Fibroblast of lung (primary cell): ENCODE measurements around the gene ADGRG3. TPM values are rescaled to one million over a fixed set of nuclear protein-coding genes. Genes with fewer than 3 reads are reported as not detected.

Experiments
- DNase-seq, 2 donors: peaks; one replicate each; pipeline versions ENCODE4 v3.0.0 to v3.0.0-alpha.2; 2010; ENCODE audit warnings: low read depth in 2 of 2
- H2AFZ ChIP-seq: 2 replicates; pipeline ENCODE4 v1.5.1; 2012; ENCODE audit warnings: low read length, control low read depth, inconsistent platforms
- H3K27ac ChIP-seq: 2 replicates; pipeline ENCODE4 v1.5.1; 2011; ENCODE audit warnings: low read length, control low read depth; ENCODE audit not compliant: insufficient read depth
- H3K27me3 ChIP-seq: 2 replicates; pipeline ENCODE4 v1.5.1; 2011; ENCODE audit warnings: mild to moderate bottlenecking, low read length; ENCODE audit not compliant: control insufficient read depth, insufficient read depth
- H3K36me3 ChIP-seq: 2 replicates; pipeline ENCODE4 v1.5.1; 2011; ENCODE audit warnings: low read length; ENCODE audit not compliant: control insufficient read depth, insufficient read depth
- H3K4me1 ChIP-seq: 2 replicates; pipeline ENCODE4 v1.5.1; 2011; ENCODE audit warnings: low read length; ENCODE audit not compliant: control insufficient read depth, insufficient read depth; ENCODE audit errors: extremely low read depth
- H3K4me2 ChIP-seq: 2 replicates; pipeline ENCODE4 v1.5.1; 2011; ENCODE audit warnings: low read length, control low read depth; ENCODE audit not compliant: insufficient read depth; ENCODE audit errors: extremely low read depth
- H3K4me3 ChIP-seq, 4 experiments: fragments of 200-600 bp in 1 of 4; sonication (generic) in 1 of 4; replicated peaks in 1 of 4; 2 replicates each; pipeline ENCODE4 v1.5.1; 2011 to 2016; ENCODE audit warnings: low read length in 4 of 4, low read depth in 3 of 4, mild to moderate bottlenecking in 3 of 4, control low read depth in 2 of 4, inconsistent platforms in 1 of 4, mixed read lengths in 1 of 4; ENCODE audit not compliant: insufficient read depth in 1 of 4; ENCODE audit errors: control extremely low read depth in 1 of 4
- H3K79me2 ChIP-seq: 2 replicates; pipeline ENCODE4 v1.5.1; 2012; ENCODE audit warnings: mild to moderate bottlenecking, low read length, inconsistent platforms; ENCODE audit not compliant: control insufficient read depth, insufficient read depth
- H3K9ac ChIP-seq: 2 replicates; pipeline ENCODE4 v1.5.1; 2011; ENCODE audit warnings: mild to moderate bottlenecking, low read length, control low read depth; ENCODE audit not compliant: insufficient read depth
- H3K9me3 ChIP-seq: 2 replicates; pipeline ENCODE4 v1.5.1; 2012; ENCODE audit warnings: low read depth, low read length; ENCODE audit not compliant: control insufficient read depth, insufficient read depth
- H4K20me1 ChIP-seq: 2 replicates; pipeline ENCODE4 v1.5.1; 2011; ENCODE audit warnings: low read length; ENCODE audit not compliant: control insufficient read depth, insufficient read depth; ENCODE audit errors: extremely low read depth
- EZH2 ChIP-seq: IDR thresholded peaks from 2 replicates; pipeline ENCODE4 v1.5.1; 2012; ENCODE audit warnings: low read length, control low read depth, mild to moderate bottlenecking; ENCODE audit errors: missing control alignments
- polyA plus RNA-seq, 2 donors: library from polyadenylated mRNA; depleted of rRNA in 1 of 2; stranded (reverse) in 1 of 2; unstranded in 1 of 2; fragments of >200 nt; gene quantifications; 2 replicates each; pipeline ENCODE4 v1.2.1, GENCODE V29; 2011 to 2012; ENCODE audit warnings: missing spikeins in 1 of 2
- total RNA-seq: library from RNA; depleted of rRNA; stranded (reverse); fragments of >200 nt; gene quantifications from 2 replicates; pipeline ENCODE4 v1.2.1, GENCODE V29; 2014
- TF ChIP-seq, protein P1 (sequence below), 2 donors: IDR thresholded peaks in 1 of 2; conservative IDR thresholded peaks in 1 of 2; 1 replicate in 1 of 2; 2 replicates in 1 of 2; pipeline ENCODE4 v1.5.1; 2011 to 2012; ENCODE audit warnings: low read length in 2 of 2, control low read depth in 1 of 2, inconsistent platforms in 1 of 2, low read depth in 1 of 2, mild to moderate bottlenecking in 1 of 2

ADGRG3 gene
- total and polyA plus RNA-seq, 2 donors (not counting 1 experiment from before 2014, with no cell fraction given): not detected

GRCh38 chr16:57736419-57737351 lies 68.6 kb downstream of the ADGRG3 start:
- Histone ChIP-seq H3K36me3 (no peaks in the 10 kb centered on the region), H3K4me2 (peak overlapping the region; percentile 96), H3K4me3 (peak overlapping the region; percentile 57 to 72 (median 67)), H2AFZ (peak overlapping the region; percentile 54), H3K9ac (peak overlapping the region; percentile 77), H3K27me3 (no peaks in the 10 kb centered on the region), H3K27ac (peak overlapping the region; percentile 88), H3K4me1 (peaks cover 13% of the 10 kb centered on the region), H3K9me3 (no peaks in the 10 kb centered on the region), H4K20me1 (no peaks in the 10 kb centered on the region), H3K79me2 (peaks cover 1% of the 10 kb centered on the region)
- peak; percentile 81 to 82 for DNase-seq
- TF ChIP-seq, protein P1, sequence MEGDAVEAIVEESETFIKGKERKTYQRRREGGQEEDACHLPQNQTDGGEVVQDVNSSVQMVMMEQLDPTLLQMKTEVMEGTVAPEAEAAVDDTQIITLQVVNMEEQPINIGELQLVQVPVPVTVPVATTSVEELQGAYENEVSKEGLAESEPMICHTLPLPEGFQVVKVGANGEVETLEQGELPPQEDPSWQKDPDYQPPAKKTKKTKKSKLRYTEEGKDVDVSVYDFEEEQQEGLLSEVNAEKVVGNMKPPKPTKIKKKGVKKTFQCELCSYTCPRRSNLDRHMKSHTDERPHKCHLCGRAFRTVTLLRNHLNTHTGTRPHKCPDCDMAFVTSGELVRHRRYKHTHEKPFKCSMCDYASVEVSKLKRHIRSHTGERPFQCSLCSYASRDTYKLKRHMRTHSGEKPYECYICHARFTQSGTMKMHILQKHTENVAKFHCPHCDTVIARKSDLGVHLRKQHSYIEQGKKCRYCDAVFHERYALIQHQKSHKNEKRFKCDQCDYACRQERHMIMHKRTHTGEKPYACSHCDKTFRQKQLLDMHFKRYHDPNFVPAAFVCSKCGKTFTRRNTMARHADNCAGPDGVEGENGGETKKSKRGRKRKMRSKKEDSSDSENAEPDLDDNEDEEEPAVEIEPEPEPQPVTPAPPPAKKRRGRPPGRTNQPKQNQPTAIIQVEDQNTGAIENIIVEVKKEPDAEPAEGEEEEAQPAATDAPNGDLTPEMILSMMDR (conservative IDR thresholded peaks at IDR 0.05 in 1 of 2, IDR thresholded peaks at IDR 0.05 in 1 of 2; ENCODE audit: low read depth in 1 of 2, low read length in 2 of 2): peak; percentile 7 to 14
- TF ChIP-seq EZH2: no peak

DNA sequence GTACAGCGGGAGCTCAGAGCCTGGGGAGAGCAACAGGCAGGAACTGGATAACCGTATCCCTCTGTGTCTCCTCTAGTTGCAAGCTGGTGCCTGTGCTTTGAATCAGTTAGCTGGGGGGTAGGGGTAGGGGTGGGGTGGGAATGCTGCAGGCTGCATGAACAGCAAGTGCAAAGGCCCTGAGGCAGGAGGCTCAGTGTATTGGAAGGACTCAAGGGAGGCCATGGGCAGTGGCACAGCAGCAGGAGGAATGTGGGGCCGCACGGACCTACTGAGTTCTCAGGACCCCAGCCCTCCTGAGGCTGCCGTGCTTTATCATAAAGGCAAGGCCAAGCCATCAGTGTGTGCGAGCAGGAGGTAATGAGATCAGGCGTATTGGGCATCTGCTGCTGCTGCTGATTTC lies 70.7 kb downstream of the ADGRG3 start:
- H3K4me2 ChIP-seq: no peak overlapping the region
- H3K27ac ChIP-seq: no peak overlapping the region
- H4K20me1 ChIP-seq: no peaks in the 10 kb centered on the region
- peaks cover 1% of the 10 kb centered on the region for H3K79me2 ChIP-seq
- no peaks in the 10 kb centered on the region for H3K9me3 ChIP-seq
- no peak overlapping the region for H3K4me3 ChIP-seq
- no peak overlapping the region for H3K9ac ChIP-seq
- peaks cover 13% of the 10 kb centered on the region for H3K4me1 ChIP-seq
- no peaks in the 10 kb centered on the region for H3K27me3 ChIP-seq
- TF ChIP-seq EZH2: no peak
- TF ChIP-seq, protein P1 (conservative IDR thresholded peaks at IDR 0.05 in 1 of 2, IDR thresholded peaks at IDR 0.05 in 1 of 2; ENCODE audit: low read depth in 1 of 2, low read length in 2 of 2): no peak
- no peak overlapping the region for H2AFZ ChIP-seq
- H3K36me3 ChIP-seq: no peaks in the 10 kb centered on the region
- DNase-seq: no peak

Other genes starting within 250 kb of the ADGRG3 start
- 38.3 and 39.5 TPM in 2 replicates for gene CIAPIN1, start 220.9 kb upstream of the ADGRG3 start, total RNA-seq
- 40.2 and 47.0 TPM in 2 replicates for gene CIAPIN1, start 220.9 kb upstream of the ADGRG3 start, polyA plus RNA-seq
- 36.2 and 51.2 TPM in 2 replicates for gene COQ9, start 220.8 kb upstream of the ADGRG3 start, total RNA-seq
- 44.4 and 62.2 TPM in 2 replicates for gene COQ9, start 220.8 kb upstream of the ADGRG3 start, polyA plus RNA-seq
- gene POLR2C, start 205.6 kb upstream of the ADGRG3 start, total RNA-seq: 105 and 106 TPM in 2 replicates
- 84.0 and 98.2 TPM in 2 replicates for gene POLR2C, start 205.6 kb upstream of the ADGRG3 start, polyA plus RNA-seq
- gene DOK4, start 181.8 kb upstream of the ADGRG3 start, total RNA-seq: 12.3 and 12.6 TPM in 2 replicates
- gene DOK4, start 181.8 kb upstream of the ADGRG3 start, polyA plus RNA-seq: 11.6 and 15.0 TPM in 2 replicates
- gene CCDC102A, start 131.7 kb upstream of the ADGRG3 start, total RNA-seq: 13.6 and 16.7 TPM in 2 replicates
- 4.4 and 7.1 TPM in 2 replicates for gene CCDC102A, start 131.7 kb upstream of the ADGRG3 start, polyA plus RNA-seq
- gene ADGRG5, start 125.7 kb upstream of the ADGRG3 start, total RNA-seq: not detected in 2 replicates
- gene ADGRG5, start 125.7 kb upstream of the ADGRG3 start, polyA plus RNA-seq: not detected in 2 replicates
- gene ADGRG1, start 39.7 kb upstream of the ADGRG3 start, total RNA-seq: 0.51 and 1.8 TPM in 2 replicates
- gene ADGRG1, start 39.7 kb upstream of the ADGRG3 start, polyA plus RNA-seq: 1.6 and 7.2 TPM in 2 replicates
- under 0.01 TPM in 1 of 2 replicates, not detected in the other for gene DRC7, start 26.5 kb downstream of the ADGRG3 start, total RNA-seq
- gene DRC7, start 26.5 kb downstream of the ADGRG3 start, polyA plus RNA-seq: not detected in 2 replicates
- gene KATNB1, start 67.5 kb downstream of the ADGRG3 start, total RNA-seq: 11.0 and 15.2 TPM in 2 replicates
- gene KATNB1, start 67.5 kb downstream of the ADGRG3 start, polyA plus RNA-seq: 6.7 and 9.5 TPM in 2 replicates
- gene KIFC3, start 134.2 kb downstream of the ADGRG3 start, total RNA-seq: 30.3 and 44.9 TPM in 2 replicates
- 13.8 and 17.8 TPM in 2 replicates for gene KIFC3, start 134.2 kb downstream of the ADGRG3 start, polyA plus RNA-seq